BLaER1 (cell line): Measurements from ENCODE around the gene EML1.

Experiments
- H3K27ac ChIP-seq: shearing (Covaris generic); formaldehyde crosslinking; 2 replicates; pipeline ENCODE4 v1.8.1; 2022
- H3K27me3 ChIP-seq: shearing (Covaris generic); formaldehyde crosslinking; 2 replicates; pipeline ENCODE4 v1.8.1; 2022
- H3K36me3 ChIP-seq: shearing (Covaris generic); formaldehyde crosslinking; 2 replicates; pipeline ENCODE4 v1.8.1; 2022
- H3K4me1 ChIP-seq: shearing (Covaris generic); formaldehyde crosslinking; 2 replicates; pipeline ENCODE4 v1.8.1; 2022
- H3K4me2 ChIP-seq: shearing (Covaris generic); formaldehyde crosslinking; 2 replicates; pipeline ENCODE4 v1.8.1; 2022
- H3K4me3 ChIP-seq: shearing (Covaris generic); formaldehyde crosslinking; 2 replicates; pipeline ENCODE4 v1.8.1; 2022
- H3K9ac ChIP-seq: shearing (Covaris generic); formaldehyde crosslinking; 2 replicates; pipeline ENCODE4 v1.8.1; 2022
- H3K9me3 ChIP-seq: shearing (Covaris generic); formaldehyde crosslinking; 2 replicates; pipeline ENCODE4 v1.8.1; 2022
- H4K20me1 ChIP-seq: shearing (Covaris generic); formaldehyde crosslinking; 2 replicates; pipeline ENCODE4 v1.8.1; 2022
- Cebpa-rat ChIP-seq: shearing (Covaris generic); IDR thresholded peaks from 2 replicates; pipeline ENCODE4 v1.8.1; 2022

Gene EML1

GRCh38 chr14:99839696-99840095 is 46.5 kb downstream of the EML1 start:
- no peak for TF ChIP-seq Cebpa-rat
- Histone ChIP-seq H3K9ac (no peak overlapping the region), H4K20me1 (no peaks in the 10 kb centered on the region), H3K27me3 (no peaks in the 10 kb centered on the region), H3K4me3 (no peak overlapping the region), H3K4me1 (no peaks in the 10 kb centered on the region), H3K4me2 (no peak overlapping the region), H3K9me3 (no peaks in the 10 kb centered on the region), H3K27ac (no peak overlapping the region), H3K36me3 (no peaks in the 10 kb centered on the region)

GRCh38 chr14:99840265-99840664 is 47.1 kb downstream of the EML1 start:
- H3K9me3 ChIP-seq: no peaks in the 10 kb centered on the region
- no peaks in the 10 kb centered on the region for H3K36me3 ChIP-seq
- no peaks in the 10 kb centered on the region for H3K27me3 ChIP-seq
- no peak overlapping the region for H3K4me2 ChIP-seq
- no peak for TF ChIP-seq Cebpa-rat
- no peak overlapping the region for H3K27ac ChIP-seq
- no peak overlapping the region for H3K4me3 ChIP-seq
- no peaks in the 10 kb centered on the region for H3K4me1 ChIP-seq
- no peaks in the 10 kb centered on the region for H4K20me1 ChIP-seq
- H3K9ac ChIP-seq: no peak overlapping the region

- H3K4me1 ChIP-seq: no peaks in the 10 kb centered on the region
- no peaks in the 10 kb centered on the region for H3K27me3 ChIP-seq
- H4K20me1 ChIP-seq: no peaks in the 10 kb centered on the region
Observed at GRCh38 chr14:99840774-99841305, 47.6 kb downstream of the EML1 start.

GRCh38 chr14:99841436-99842071 is 48.3 kb downstream of the EML1 start:
- Histone ChIP-seq H3K27me3 (no peaks in the 10 kb centered on the region), H3K27ac (no peak overlapping the region), H4K20me1 (no peaks in the 10 kb centered on the region), H3K9ac (no peak overlapping the region), H3K4me1 (no peaks in the 10 kb centered on the region), H3K4me2 (no peak overlapping the region), H3K36me3 (no peaks in the 10 kb centered on the region), H3K9me3 (peaks cover 6% of the 10 kb centered on the region; the same call in 1 of the 2 replicates), H3K4me3 (no peak overlapping the region)
- TF ChIP-seq Cebpa-rat: no peak

More at GRCh38 chr14:99840774-99841305, 47.6 kb downstream of the EML1 start:
- Histone ChIP-seq H3K9me3 (no peaks in the 10 kb centered on the region), H3K4me3 (no peak overlapping the region), H3K9ac (no peak overlapping the region), H3K27ac (no peak overlapping the region), H3K36me3 (no peaks in the 10 kb centered on the region), H3K4me2 (no peak overlapping the region)
- no peak for TF ChIP-seq Cebpa-rat

GRCh38 chr14:99842141-99842540 is 48.9 kb downstream of the EML1 start:
- no peak for TF ChIP-seq Cebpa-rat
- Histone ChIP-seq H3K9me3 (peaks cover 12% of the 10 kb centered on the region), H4K20me1 (no peaks in the 10 kb centered on the region), H3K4me3 (no peak overlapping the region), H3K4me1 (no peaks in the 10 kb centered on the region), H3K9ac (no peak overlapping the region), H3K4me2 (no peak overlapping the region), H3K27ac (no peak overlapping the region), H3K36me3 (no peaks in the 10 kb centered on the region), H3K27me3 (no peaks in the 10 kb centered on the region)

GRCh38 chr14:99846808-99847207 is 53.6 kb downstream of the EML1 start:
- H3K9ac ChIP-seq: no peak overlapping the region
- peaks cover 16% of the 10 kb centered on the region for H3K9me3 ChIP-seq
- H3K27ac ChIP-seq: no peak overlapping the region
- H3K4me3 ChIP-seq: no peak overlapping the region
- no peak for TF ChIP-seq Cebpa-rat
- H3K36me3 ChIP-seq: no peaks in the 10 kb centered on the region
- no peaks in the 10 kb centered on the region for H4K20me1 ChIP-seq
- no peaks in the 10 kb centered on the region for H3K27me3 ChIP-seq
- H3K4me2 ChIP-seq: no peak overlapping the region
- peaks cover 13% of the 10 kb centered on the region for H3K4me1 ChIP-seq

- no peaks in the 10 kb centered on the region for H3K27me3 ChIP-seq
- no peak for TF ChIP-seq Cebpa-rat
- no peaks in the 10 kb centered on the region for H4K20me1 ChIP-seq
- H3K9me3 ChIP-seq: peaks cover 16% of the 10 kb centered on the region
- peaks cover 22% of the 10 kb centered on the region for H3K4me1 ChIP-seq
- no peaks in the 10 kb centered on the region for H3K36me3 ChIP-seq
- H3K27ac ChIP-seq: no peak overlapping the region
- no peak overlapping the region for H3K4me3 ChIP-seq
- no peak overlapping the region for H3K9ac ChIP-seq
- H3K4me2 ChIP-seq: peak overlapping the region; percentile 47
Observed at GRCh38 chr14:99850709-99851108, 57.5 kb downstream of the EML1 start.

- H3K4me2 ChIP-seq: no peak overlapping the region
- H3K9ac ChIP-seq: no peak overlapping the region
- H3K9me3 ChIP-seq: peaks cover under 1% of the 10 kb centered on the region; the same call in 1 of the 2 replicates
- H3K36me3 ChIP-seq: no peaks in the 10 kb centered on the region
- H3K4me1 ChIP-seq: peaks cover 22% of the 10 kb centered on the region
- H4K20me1 ChIP-seq: no peaks in the 10 kb centered on the region
- no peaks in the 10 kb centered on the region for H3K27me3 ChIP-seq
- TF ChIP-seq Cebpa-rat: no peak
- H3K4me3 ChIP-seq: no peak overlapping the region
- H3K27ac ChIP-seq: no peak overlapping the region
Observed at GRCh38 chr14:99852578-99852977, 59.4 kb downstream of the EML1 start.

GRCh38 chr14:99853206-99853605 is 60.0 kb downstream of the EML1 start:
- Histone ChIP-seq H3K9ac (no peak overlapping the region), H3K4me2 (0 out of 2 replicates have a peak overlapping the region, but pooled peaks have one; percentile 10)

GRCh38 chr14:99854831-99855230 is 61.6 kb downstream of the EML1 start:
- Histone ChIP-seq H3K4me1 (peaks cover 22% of the 10 kb centered on the region), H4K20me1 (no peaks in the 10 kb centered on the region), H3K9me3 (no peaks in the 10 kb centered on the region), H3K9ac (no peak overlapping the region), H3K27me3 (no peaks in the 10 kb centered on the region), H3K36me3 (no peaks in the 10 kb centered on the region), H3K27ac (no peak overlapping the region), H3K4me2 (no peak overlapping the region), H3K4me3 (no peak overlapping the region)
- no peak for TF ChIP-seq Cebpa-rat

More at GRCh38 chr14:99853206-99853605, 60.0 kb downstream of the EML1 start:
- TF ChIP-seq Cebpa-rat: no peak
- Histone ChIP-seq H3K27ac (no peak overlapping the region), H3K36me3 (no peaks in the 10 kb centered on the region), H3K9me3 (no peaks in the 10 kb centered on the region), H3K4me3 (no peak overlapping the region), H3K4me1 (peaks cover 22% of the 10 kb centered on the region), H4K20me1 (no peaks in the 10 kb centered on the region), H3K27me3 (no peaks in the 10 kb centered on the region)
